A549 (cell line): ENCODE results near the gene CDH1. TPM values are rescaled to one million over a fixed set of nuclear protein-coding genes. Genes with fewer than 3 reads are reported as not detected.

Source experiments
- ATAC-seq, 2 experiments: fragments of 200-7000 bp in 1 of 2; fragments of >200 bp in 1 of 2; cut with Nextera tagmentation in 1 of 2; cut with Tn5 transposase in 1 of 2; 3 replicates each; pipeline versions ENCODE4 v1.8.0 to v1.9.1; 2018 to 2020; ENCODE audit warnings: mild to moderate bottlenecking in 1 of 2, moderate library complexity in 1 of 2
- CTCF ChIA-PET: fragments of 300-600 bp; sonication (Branson Sonifier 250); formaldehyde crosslinking; extraction: SDS; loops from one replicate; lab custom pipeline; 2021; ENCODE audit warnings: antibody characterized with exemption, inconsistent platforms; lab: Yijun Ruan, JAX
- POLR2A ChIA-PET: fragments of 350-600 bp; formaldehyde crosslinking; extraction: SDS; loops from one replicate; lab custom pipeline; 2021; ENCODE audit warnings: antibody characterized with exemption, inconsistent platforms; lab: Yijun Ruan, JAX
- DNase-seq, 2 experiments: peaks; one replicate each; pipeline versions ENCODE4 v3.0.0 to v3.0.0-alpha.2; 2011 to 2016; ENCODE audit warnings: low read depth in 1 of 2, low spot score in 1 of 2
- FAIRE-seq: peaks from 2 replicates; lab custom pipeline; 2011; peaks lifted over from hg19 to GRCh38; lab: Jason Lieb, UNC
- H3K27ac ChIP-seq, 2 experiments: fragments of >200 bp; sonication (Bioruptor Twin); formaldehyde crosslinking; 3 replicates each; pipeline ENCODE4 v1.5.1; 2016 to 2017
- H3K4me1 ChIP-seq: fragments of >200 bp; sonication (Bioruptor Twin); formaldehyde crosslinking; 3 replicates; pipeline ENCODE4 v1.6.1; 2016
- H3K4me2 ChIP-seq: fragments of >200 bp; sonication (Bioruptor Twin); formaldehyde crosslinking; 3 replicates; pipeline ENCODE4 v1.6.1; 2016
- H3K4me3 ChIP-seq: fragments of >200 bp; sonication (Bioruptor Twin); formaldehyde crosslinking; 3 replicates; pipeline ENCODE4 v1.5.1; 2016
- H3K9me3 ChIP-seq: fragments of >200 bp; sonication (Bioruptor Twin); formaldehyde crosslinking; 3 replicates; pipeline ENCODE4 v1.6.1; 2016
- ATOH8 ChIP-seq: fragments of 250-450 bp; sonication (Bioruptor Pico); IDR thresholded peaks from 2 replicates; pipeline ENCODE4 v1.5.0; 2020; ENCODE audit warnings: low read depth, mild to moderate bottlenecking, moderate library complexity
- CHD2 ChIP-seq: fragments of 150-350 bp; IDR thresholded peaks from 2 replicates; pipeline ENCODE4 v1.6.1; 2014; ENCODE audit warnings: low read length; ENCODE audit not compliant: partially characterized antibody
- E2F6 ChIP-seq: IDR thresholded peaks from 2 replicates; pipeline ENCODE4 v1.6.1; 2012; ENCODE audit warnings: low read depth, borderline replicate concordance
- EHF ChIP-seq: fragments of 250-450 bp; sonication (Bioruptor Pico); IDR thresholded peaks from 2 replicates; pipeline ENCODE4 v1.5.0; 2020; ENCODE audit warnings: mild to moderate bottlenecking
- EHMT2 ChIP-seq: fragments of 200-600 bp; sonication (generic); IDR thresholded peaks from 2 replicates; pipeline ENCODE4 v1.6.1; 2016; ENCODE audit warnings: antibody characterized with exemption, low read depth, mild to moderate bottlenecking, moderate library complexity
- ELK1 ChIP-seq: fragments of 150-350 bp; IDR thresholded peaks from 2 replicates; pipeline ENCODE4 v1.6.1; 2014; ENCODE audit warnings: low read depth, mild to moderate bottlenecking, low read length
- EP300 ChIP-seq, 2 experiments: fragments of >200 bp; sonication (Bioruptor Twin); formaldehyde crosslinking; IDR thresholded peaks; 2 replicates in 1 of 2; 3 replicates in 1 of 2; pipeline ENCODE4 v1.6.1; 2016 to 2017
- ESRRA ChIP-seq: fragments of 150-350 bp; IDR thresholded peaks from 2 replicates; pipeline ENCODE4 v1.6.1; 2014; ENCODE audit warnings: mild to moderate bottlenecking, low read length, borderline replicate concordance
- FOXS1 ChIP-seq: fragments of 250-450 bp; sonication (Bioruptor Pico); IDR thresholded peaks from 2 replicates; pipeline ENCODE4 v1.5.0; 2020; ENCODE audit warnings: mild to moderate bottlenecking, moderate library complexity
- HEYL ChIP-seq: fragments of 250-450 bp; sonication (Bioruptor Pico); IDR thresholded peaks from 2 replicates; pipeline ENCODE4 v1.8.0; 2021; ENCODE audit warnings: mild to moderate bottlenecking, moderate library complexity
- HMGXB4 ChIP-seq: fragments of 250-450 bp; sonication (Bioruptor Pico); IDR thresholded peaks from 2 replicates; pipeline ENCODE4 v1.5.0; 2021; ENCODE audit warnings: mild to moderate bottlenecking, moderate library complexity, borderline replicate concordance
- HOXA7 ChIP-seq: fragments of 250-450 bp; sonication (Bioruptor Pico); IDR thresholded peaks from 2 replicates; pipeline ENCODE4 v1.5.0; 2020; ENCODE audit warnings: mild to moderate bottlenecking, moderate library complexity
- JUN ChIP-seq, 2 experiments: fragments of >200 bp; sonication (Bioruptor Twin); formaldehyde crosslinking; IDR thresholded peaks; 2 replicates in 1 of 2; 3 replicates in 1 of 2; pipeline ENCODE4 v1.6.1; 2016 to 2017
- JUNB ChIP-seq: fragments of >200 bp; sonication (Bioruptor Twin); formaldehyde crosslinking; IDR thresholded peaks from 2 replicates; pipeline ENCODE4 v1.6.1; 2016
- KDM1A ChIP-seq: fragments of 200-600 bp; sonication (generic); IDR thresholded peaks from 2 replicates; pipeline ENCODE4 v1.6.1; 2016; ENCODE audit warnings: low read depth, mild to moderate bottlenecking
- KDM5A ChIP-seq: fragments of 200-600 bp; sonication (generic); IDR thresholded peaks from 2 replicates; pipeline ENCODE4 v1.6.1; 2016; ENCODE audit warnings: antibody characterized with exemption, mild to moderate bottlenecking
- MYC ChIP-seq: IDR thresholded peaks from 2 replicates; pipeline ENCODE4 v1.6.1; 2012; ENCODE audit warnings: mild to moderate bottlenecking, inconsistent platforms, low read length, improper control_type of control experiment, borderline replicate concordance
- PHF8 ChIP-seq: fragments of 200-600 bp; sonication (generic); IDR thresholded peaks from 2 replicates; pipeline ENCODE4 v1.6.1; 2016; ENCODE audit warnings: low read depth, mild to moderate bottlenecking, antibody characterized with exemption, moderate library complexity, borderline replicate concordance
- POLR2A ChIP-seq: IDR thresholded peaks from 2 replicates; pipeline ENCODE4 v1.6.1; 2012; ENCODE audit warnings: mild to moderate bottlenecking, low read length
- RAD21 ChIP-seq, 2 experiments: fragments of >200 bp in 1 of 2; sonication (Bioruptor Twin) in 1 of 2; formaldehyde crosslinking in 1 of 2; IDR thresholded peaks in 1 of 2; conservative IDR thresholded peaks in 1 of 2; 2 replicates in 1 of 2; 3 replicates in 1 of 2; pipeline ENCODE4 v1.6.1; 2012 to 2018; ENCODE audit warnings: inconsistent platforms in 1 of 2
- REST ChIP-seq: fragments of 200-600 bp; sonication (generic); IDR thresholded peaks from 2 replicates; pipeline ENCODE4 v1.6.1; 2016; ENCODE audit warnings: antibody characterized with exemption, mild to moderate bottlenecking, moderate library complexity
- RFX5 ChIP-seq: fragments of 450-650 bp; IDR thresholded peaks from 2 replicates; pipeline ENCODE4 v1.7.1; 2014; ENCODE audit warnings: antibody characterized with exemption, mild to moderate bottlenecking, moderate library complexity
- RNF2 ChIP-seq: fragments of 200-600 bp; sonication (generic); IDR thresholded peaks from 2 replicates; pipeline ENCODE4 v1.6.1; 2016; ENCODE audit warnings: low read depth, mild to moderate bottlenecking, antibody characterized with exemption, moderate library complexity, borderline replicate concordance
- SREBF2 ChIP-seq: fragments of 450-650 bp; IDR thresholded peaks from 2 replicates; pipeline ENCODE4 v1.6.1; 2014; ENCODE audit warnings: mild to moderate bottlenecking, moderate library complexity
- TFCP2L1 ChIP-seq: fragments of 250-450 bp; sonication (Bioruptor Pico); IDR thresholded peaks from 2 replicates; pipeline ENCODE4 v1.5.0; 2021; ENCODE audit warnings: mild to moderate bottlenecking
- TP53 ChIP-seq: fragments of 250-450 bp; sonication (Bioruptor Pico); IDR thresholded peaks from 2 replicates; pipeline ENCODE4 v1.5.0; 2021; ENCODE audit warnings: mild to moderate bottlenecking, moderate library complexity
- WGBS: methylation state at CpG from one replicate; pipeline ENCODE4 v1.1.6; 2017; ENCODE audit errors: missing lambda C conversion rate; 5-methylcytosine and 5-hydroxymethylcytosine counted together
- polyA plus RNA-seq, 4 experiments: library from polyadenylated mRNA; depleted of rRNA in 3 of 4; stranded (reverse); fragments of >200 nt; fragmentation: RNase III in 1 of 4; extraction: RNeasy Plus Mini Kit Qiagen cat#74134 plus additional on column Dnase treatment in 1 of 4; gene quantifications; 2 replicates in 3 of 4; 3 replicates in 1 of 4; pipeline ENCODE4 v1.2.3, GENCODE V29; 2011 to 2017

The CDH1 gene
- polyA plus RNA-seq, 2 of the 4 experiments (the other 2 are of a cell fraction) = 6.0 to 24.5 TPM

- TF ChIP-seq HMGXB4 (CRISPR knock-in tag) = no peak
- TF ChIP-seq, all 56 proteins: peak for 0
Measured at GRCh38 chr16:68756239-68756915, 19.3 kb downstream of the CDH1 start (continued).

GRCh38 chr16:68757625-68757935 is 20.5 kb downstream of the CDH1 start:
- FAIRE-seq = no peak
- no peak overlapping the region for H3K4me2 ChIP-seq
- POLR2A ChIA-PET = interaction anchor here (0.5 kb wide), 1 partner anchor 219 kb away, joined by 4 read pairs; no protein-coding TSS in a partner anchor

GRCh38 chr16:68759062-68759461 is 22.0 kb downstream of the CDH1 start:
- no peak overlapping the region for H3K4me3 ChIP-seq
- H3K4me2 ChIP-seq = no peak overlapping the region
- peaks cover 43% of the 10 kb centered on the region for H3K4me1 ChIP-seq
- FAIRE-seq (no peak), ATAC-seq (no peak), DNase-seq (no peak)
- no peak overlapping the region for H3K27ac ChIP-seq
- POLR2A ChIA-PET = no interaction called here
- CTCF ChIA-PET = interaction anchor here (1.6 kb wide), 1 partner anchor 41 kb away, joined by 3 read pairs; no protein-coding TSS in a partner anchor
- 86% methylated on average over 6 of the region's 6 CpGs for WGBS
- H3K9me3 ChIP-seq = no peaks in the 10 kb centered on the region
- TF ChIP-seq MYC (no peak), REST (no peak), KDM5A (no peak), RAD21 (conservative IDR thresholded peaks at IDR 0.05 in 1 of 2, IDR thresholded peaks at IDR 0.05 in 1 of 2) (no peak), TP53 (CRISPR knock-in tag) (no peak), HOXA7 (CRISPR knock-in tag) (no peak), TFCP2L1 (CRISPR knock-in tag) (no peak), FOXS1 (CRISPR knock-in tag) (no peak), SREBF2 (no peak), E2F6 (no peak), RNF2 (no peak), HEYL (CRISPR knock-in tag) (no peak)

More at GRCh38 chr16:68757625-68757935, 20.5 kb downstream of the CDH1 start:
- Histone ChIP-seq H3K4me1 (peaks cover 47% of the 10 kb centered on the region), H3K9me3 (no peaks in the 10 kb centered on the region), H3K27ac (no peak overlapping the region), H3K4me3 (no peak overlapping the region)
- ATAC-seq (no peak), DNase-seq (no peak)
- no peak for TF ChIP-seq EHF (CRISPR knock-in tag)
- no peak for TF ChIP-seq JUN (IDR thresholded peaks at IDR 0.05)
- TF ChIP-seq JUNB = no peak
- no peak for TF ChIP-seq CHD2
- TF ChIP-seq E2F6 = no peak
- no peak for TF ChIP-seq POLR2A
- no peak for TF ChIP-seq ESRRA
- TF ChIP-seq RFX5 = no peak
- no peak for TF ChIP-seq TP53 (CRISPR knock-in tag)
- no peak for TF ChIP-seq KDM1A
- no peak for TF ChIP-seq MYC
- no peak for TF ChIP-seq EHMT2
- TF ChIP-seq SREBF2 = no peak
- no peak for TF ChIP-seq ELK1
- no peak for TF ChIP-seq EP300 (IDR thresholded peaks at IDR 0.05)
- TF ChIP-seq ATOH8 (CRISPR knock-in tag) = no peak
- no peak for TF ChIP-seq PHF8
- CTCF ChIA-PET = no interaction called here
